Stimulated activated CD4-positive, alpha-beta T cell treated with anti-CD3 and anti-CD28 coated beads, Interleukin-15, amount 100 ng/mL, for 48 hours (primary cell): ENCODE data around the gene RSPH9.

Experiments
- DNase-seq, 2 donors: peaks; one replicate each; pipeline ENCODE4 v3.0.0-alpha.2; 2020; ENCODE audit warnings: low read depth in 2 of 2

Gene RSPH9

DNA sequence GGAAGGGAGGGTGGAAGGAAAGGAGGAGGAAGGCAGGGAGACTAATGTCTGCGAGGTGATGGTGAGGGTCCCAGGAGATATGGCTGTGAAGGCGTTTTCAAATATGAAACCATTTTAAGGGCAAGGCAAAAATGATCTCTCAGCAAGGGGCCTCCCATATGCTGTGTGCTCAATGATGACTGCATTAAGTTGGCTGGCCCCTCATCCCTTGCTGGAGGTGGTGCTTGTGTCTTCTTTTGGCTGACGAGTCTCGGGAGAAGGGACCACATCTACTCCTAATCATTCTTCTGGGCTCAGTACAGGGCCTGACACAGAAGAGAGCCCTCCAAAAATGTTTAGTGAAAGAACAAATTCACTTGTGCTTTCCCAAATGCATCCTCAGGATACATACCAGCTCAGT, 65.7 kb downstream of the RSPH9 start:
- no peak for DNase-seq

DNA sequence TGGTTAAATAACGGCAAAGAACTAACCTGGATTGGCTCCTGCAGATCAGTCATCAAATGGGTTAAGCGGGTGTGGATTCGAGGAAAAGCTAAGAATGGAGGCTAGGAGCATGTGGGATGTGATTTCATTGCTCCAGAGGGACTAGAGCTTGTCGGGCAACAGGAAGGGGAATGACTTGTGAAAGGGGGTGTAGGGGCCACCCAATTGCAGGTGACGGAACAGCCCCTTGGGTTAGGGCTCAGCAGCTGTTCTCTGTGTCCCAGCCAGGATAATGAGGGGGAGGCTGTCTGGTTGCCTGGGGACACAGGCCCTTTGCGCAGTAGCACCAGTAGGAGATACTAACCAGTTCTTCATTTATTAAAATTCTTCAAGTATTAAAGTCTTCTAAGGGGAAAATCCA, 67.7 kb downstream of the RSPH9 start:
- DNase-seq = no peak

DNA sequence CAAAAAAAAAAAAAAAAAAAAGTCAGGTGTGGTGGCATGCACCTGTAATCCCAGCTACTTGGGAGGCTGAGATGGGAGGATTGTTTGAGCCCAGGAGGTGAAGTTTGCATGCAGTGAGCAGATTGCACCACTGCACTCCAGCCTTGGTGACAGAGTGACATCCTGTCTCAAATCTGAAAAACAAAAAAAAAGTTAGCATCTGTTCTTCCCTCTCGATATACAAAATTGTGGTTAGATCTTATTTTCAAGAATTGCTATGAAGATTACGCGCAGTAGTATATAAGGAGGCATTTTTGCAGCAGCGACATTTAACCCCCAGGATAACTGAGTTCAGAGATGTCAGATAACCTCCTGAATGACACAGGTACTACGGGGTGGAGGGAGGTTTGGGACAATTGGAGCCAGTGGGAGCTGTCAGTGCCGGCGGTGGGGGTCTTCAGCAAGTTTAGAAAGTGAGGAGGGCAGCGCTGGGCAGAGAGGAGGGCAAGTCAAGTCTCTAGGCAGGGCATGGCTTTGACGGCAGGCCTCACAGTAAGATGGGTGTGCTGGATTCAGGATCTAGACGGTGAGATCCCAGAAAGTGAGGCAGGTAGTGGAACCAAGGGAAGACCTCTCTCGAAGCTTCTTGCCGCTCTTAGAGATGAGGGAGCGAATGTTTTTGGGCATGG, 68.9 kb downstream of the RSPH9 start:
- DNase-seq = no peak

DNA sequence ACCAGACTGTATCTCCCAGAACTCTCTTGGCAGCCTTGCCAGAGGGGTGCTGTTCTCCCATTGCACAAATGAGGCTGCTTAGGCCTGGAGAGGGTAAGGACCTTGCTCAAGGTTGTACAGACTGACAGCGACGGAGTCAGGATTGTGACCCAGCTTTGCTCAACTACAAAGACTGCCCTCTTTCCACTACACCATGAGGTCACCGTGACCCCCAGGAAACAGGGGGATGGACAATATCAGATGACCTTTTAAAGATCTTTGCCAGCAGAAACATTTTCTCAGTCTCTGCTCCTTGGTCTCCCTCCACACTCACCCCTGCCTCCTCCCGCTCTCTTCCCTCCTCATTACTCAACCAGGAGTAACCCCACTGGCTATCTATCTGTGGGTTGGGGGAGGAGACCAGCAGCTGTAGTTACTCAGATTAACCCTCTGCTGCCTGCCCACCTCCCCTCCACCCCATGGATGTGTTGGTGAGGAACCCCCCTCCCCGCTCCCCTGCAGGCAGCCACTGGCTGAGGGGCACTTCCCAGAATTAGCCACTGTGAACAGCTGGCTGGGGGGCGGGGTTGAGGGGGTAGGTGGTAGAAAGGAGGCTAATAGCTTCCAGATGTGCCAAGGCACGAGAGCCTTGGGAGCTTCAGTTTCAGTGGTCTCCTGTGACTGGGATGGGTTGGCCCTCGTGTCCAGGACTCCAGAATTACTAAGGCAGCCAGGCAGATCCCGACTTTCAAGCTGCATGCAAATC, 69.6 kb downstream of the RSPH9 start:
- DNase-seq = no peak

DNA sequence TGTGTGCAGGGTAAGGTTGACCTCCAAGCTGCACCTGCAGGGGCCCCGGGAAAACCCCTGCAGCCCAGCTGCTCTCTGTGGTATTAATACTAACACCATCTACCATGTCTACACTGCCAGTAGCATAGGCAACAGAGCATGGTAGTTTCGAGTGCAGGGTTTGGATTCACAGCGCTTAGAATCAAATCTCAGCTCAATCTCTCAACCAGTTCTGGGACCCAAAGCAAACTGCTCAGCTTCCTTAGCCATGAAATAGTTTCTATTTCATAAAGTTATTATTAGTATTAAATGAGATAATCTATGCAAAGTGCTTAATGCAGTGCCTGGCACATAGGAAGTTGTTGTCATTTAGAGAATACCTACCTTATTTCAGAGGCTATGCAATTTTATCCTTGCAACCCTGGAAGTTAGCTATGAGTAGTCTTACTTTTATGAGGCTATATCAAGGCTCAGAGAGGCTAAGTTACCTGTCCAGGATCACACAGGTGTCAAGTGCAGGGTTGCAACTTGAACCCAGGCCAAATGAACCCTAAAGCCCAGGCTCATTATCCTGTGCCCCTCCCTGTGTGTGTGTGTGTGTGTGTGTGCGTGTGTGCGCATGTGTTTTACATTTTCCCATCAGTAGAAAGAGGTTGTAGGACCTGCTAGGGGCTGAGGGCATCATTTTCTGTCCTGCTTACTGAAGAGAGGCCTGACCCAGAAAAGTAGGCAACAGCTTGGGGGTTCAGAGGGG, 70.4 kb downstream of the RSPH9 start:
- DNase-seq = no peak

DNA sequence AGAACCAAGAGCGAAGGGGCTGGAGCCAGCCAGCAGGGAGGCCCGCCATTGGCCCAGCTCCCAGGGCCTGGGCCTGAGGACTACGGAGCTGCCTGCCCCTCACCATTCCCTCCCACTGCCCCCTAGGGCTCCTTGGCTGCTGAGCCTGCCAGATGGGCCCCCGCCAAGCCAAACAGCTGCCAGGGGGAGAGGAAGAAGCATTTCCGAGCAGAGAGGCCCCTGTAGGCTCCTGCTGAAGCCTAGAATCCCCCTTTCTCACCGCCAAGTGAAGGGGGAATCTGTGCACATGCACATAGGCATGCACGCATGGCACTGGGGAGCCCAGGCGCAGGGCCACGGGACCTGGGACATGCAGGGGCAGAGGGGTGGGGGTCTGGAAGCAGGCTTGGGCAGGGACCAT, 71.3 kb downstream of the RSPH9 start:
- no peak for DNase-seq

DNA sequence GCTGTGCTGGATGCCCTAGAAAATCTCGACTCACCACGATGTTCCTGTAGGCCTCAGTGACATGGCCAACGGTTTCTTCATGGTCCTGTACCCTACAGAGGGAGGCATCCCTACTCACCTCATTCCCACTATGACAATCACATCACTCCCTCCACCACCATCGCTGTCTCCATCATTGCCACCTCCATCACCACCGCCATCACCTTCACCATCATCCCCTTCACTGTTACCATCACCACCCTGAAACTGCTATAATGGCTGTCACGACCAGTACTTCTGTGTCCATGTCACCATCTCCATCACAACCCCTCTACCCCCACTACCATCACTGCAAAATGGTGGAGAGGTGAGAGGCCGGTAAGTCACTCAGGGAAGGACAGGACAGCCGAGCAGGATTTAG, 72.6 kb downstream of the RSPH9 start:
- DNase-seq = no peak

DNA sequence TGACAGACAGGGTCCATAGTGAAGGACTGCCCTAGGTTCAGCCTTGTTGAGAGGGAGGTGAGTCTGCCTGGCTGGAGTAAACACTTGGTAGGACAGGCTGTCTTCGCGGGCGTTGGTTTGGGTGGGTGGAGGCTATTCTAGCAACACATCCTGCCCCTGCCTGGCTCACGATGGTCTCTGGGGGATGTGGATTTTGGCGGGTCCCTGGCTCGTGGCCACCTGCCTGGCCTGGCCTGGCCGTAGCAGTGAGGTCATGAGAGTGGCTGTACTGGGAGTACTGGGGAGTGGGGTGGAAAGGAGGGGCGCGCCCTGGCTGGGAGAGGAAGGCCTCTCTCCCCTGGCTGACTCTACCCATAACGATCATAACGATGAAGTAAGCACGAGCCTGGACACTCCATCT, 73.0 kb downstream of the RSPH9 start:
- DNase-seq = no peak

DNA sequence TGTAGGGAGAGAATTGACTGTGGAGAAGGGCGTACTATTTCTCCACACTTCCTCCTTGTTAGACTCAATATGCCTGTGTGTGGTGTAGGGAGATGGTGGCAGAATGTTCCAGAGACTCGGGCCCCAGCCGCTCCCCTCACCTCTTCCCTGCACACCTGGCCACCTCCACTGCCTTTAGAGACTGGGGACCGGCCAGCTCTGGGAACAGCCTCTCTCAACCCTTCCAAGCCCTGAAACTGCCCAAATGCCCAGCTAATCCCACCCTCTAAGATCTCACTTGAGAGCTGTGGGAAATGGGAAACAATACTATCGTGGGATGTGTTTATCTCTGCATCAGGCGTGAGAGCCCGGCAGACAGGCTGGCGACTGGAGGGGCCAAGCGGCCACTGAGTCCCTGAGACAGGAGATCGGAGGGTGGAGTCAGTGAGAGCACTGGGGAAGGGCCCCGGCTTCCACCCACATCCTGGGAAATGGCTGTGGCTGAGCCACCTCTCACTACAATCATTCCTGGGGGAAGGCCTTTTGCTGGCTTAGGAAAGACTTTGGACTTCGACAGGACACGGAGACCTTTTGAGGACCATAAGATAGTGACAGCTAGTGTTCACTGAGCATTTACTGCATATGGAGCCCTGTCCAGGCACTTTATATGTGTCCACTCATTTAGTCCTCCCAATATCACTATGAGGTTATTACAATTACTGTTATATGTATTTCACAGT, 73.7 kb downstream of the RSPH9 start:
- no peak for DNase-seq

DNA sequence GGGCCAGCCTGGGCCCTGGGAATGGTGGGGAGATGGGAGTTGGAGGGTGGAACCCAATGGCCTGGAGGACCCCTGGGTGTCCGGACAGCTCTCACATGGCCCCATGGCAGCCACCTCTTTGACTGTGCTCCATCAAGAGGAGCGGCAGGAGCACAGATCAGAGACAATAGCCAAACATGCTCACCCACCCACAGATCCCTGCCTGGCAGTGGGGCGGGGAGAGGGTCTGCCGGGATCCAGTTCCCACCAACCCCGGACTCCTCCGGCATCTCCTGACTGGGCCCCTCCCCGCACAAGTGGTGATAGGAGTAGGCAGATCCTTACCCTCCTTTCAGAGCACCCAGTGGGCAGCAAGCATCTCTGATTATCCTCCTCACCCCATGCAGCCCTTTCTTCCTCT, 74.7 kb downstream of the RSPH9 start:
- no peak for DNase-seq

DNA sequence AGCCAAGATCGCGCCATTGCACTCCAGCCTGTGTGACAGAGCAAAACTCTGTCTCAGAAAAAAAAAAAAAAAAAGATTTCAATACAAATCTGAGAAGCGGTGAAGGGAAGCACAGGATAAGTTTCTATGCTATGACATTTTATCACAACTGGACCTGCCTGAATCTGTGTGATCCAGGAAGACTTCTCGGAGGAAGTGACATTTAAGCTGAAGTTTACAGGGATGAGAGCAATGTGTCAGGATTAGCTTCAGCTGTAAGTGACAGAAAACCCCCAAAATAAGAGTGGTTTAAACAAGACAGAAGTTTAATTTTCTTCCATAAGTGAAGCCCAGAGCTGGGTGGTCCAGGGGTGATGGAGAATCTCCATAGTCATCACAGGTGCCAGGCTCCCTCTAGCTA, 76.2 kb downstream of the RSPH9 start:
- DNase-seq = no peak
